GM20000 (cell line): ENCODE data around the gene ABCA13.

Experiments
- DNase-seq: peaks from one replicate; pipeline ENCODE4 v3.0.0; 2012; ENCODE audit warnings: low spot score
- TF ChIP-seq, protein P1 (sequence below): IDR thresholded peaks from 2 replicates; pipeline ENCODE4 v1.5.1; 2012; ENCODE audit warnings: mild to moderate bottlenecking, control low read depth; ENCODE audit errors: extremely low read depth, missing control alignments

The ABCA13 gene

DNA sequence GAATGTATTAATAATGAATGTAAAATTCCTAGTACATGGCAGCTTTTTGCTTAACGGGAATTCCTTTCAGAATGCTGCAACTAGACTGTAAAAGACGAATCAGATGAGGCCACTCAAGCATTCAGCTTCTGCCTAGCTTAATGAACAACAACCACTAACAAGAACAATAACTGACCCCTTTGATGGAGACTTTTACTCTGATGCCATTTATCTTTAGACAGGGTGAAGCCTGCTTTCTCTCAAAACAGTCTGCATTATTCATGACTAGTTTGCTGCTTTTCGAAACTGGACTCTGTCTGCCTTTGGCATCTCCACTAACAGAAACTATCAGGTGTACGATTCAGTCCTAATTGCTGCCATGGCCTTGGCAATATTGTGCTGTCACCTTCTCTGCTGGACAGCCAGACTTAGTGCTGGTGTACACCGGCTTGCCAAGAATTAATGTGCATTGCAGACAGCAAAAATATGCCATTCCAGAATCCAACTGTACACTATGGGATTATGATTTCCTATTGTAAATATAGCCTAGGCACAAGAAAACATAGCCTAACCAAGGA lies 457.6 kb downstream of the ABCA13 start:
- no peak for DNase-seq
- TF ChIP-seq, protein P1, sequence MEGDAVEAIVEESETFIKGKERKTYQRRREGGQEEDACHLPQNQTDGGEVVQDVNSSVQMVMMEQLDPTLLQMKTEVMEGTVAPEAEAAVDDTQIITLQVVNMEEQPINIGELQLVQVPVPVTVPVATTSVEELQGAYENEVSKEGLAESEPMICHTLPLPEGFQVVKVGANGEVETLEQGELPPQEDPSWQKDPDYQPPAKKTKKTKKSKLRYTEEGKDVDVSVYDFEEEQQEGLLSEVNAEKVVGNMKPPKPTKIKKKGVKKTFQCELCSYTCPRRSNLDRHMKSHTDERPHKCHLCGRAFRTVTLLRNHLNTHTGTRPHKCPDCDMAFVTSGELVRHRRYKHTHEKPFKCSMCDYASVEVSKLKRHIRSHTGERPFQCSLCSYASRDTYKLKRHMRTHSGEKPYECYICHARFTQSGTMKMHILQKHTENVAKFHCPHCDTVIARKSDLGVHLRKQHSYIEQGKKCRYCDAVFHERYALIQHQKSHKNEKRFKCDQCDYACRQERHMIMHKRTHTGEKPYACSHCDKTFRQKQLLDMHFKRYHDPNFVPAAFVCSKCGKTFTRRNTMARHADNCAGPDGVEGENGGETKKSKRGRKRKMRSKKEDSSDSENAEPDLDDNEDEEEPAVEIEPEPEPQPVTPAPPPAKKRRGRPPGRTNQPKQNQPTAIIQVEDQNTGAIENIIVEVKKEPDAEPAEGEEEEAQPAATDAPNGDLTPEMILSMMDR, result no peak

DNA sequence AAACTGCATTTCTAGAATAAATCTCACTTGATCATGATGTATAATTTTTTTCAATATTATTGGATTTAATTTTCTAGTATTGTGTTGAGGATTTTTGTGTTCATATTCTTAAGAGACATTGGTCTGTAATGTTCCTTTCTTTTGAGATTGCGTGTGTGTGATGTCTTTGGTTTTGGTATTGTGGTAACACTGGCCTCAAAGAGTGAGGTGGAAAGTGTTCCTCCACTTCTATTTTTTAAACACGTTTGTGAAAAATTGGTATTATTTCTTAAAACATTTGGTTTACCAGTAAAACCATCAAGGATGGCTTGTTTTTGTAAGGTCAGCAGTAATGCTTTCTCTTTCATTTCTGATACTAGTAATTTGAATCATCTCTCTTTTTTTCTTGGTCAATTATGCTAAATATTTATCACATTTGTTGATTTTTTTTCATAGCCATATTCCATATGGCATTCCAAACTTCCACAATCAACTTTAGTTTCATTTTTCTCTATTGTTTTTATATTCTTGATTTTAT lies 462.9 kb downstream of the ABCA13 start:
- no peak for DNase-seq
- TF ChIP-seq, protein P1, result no peak

DNA sequence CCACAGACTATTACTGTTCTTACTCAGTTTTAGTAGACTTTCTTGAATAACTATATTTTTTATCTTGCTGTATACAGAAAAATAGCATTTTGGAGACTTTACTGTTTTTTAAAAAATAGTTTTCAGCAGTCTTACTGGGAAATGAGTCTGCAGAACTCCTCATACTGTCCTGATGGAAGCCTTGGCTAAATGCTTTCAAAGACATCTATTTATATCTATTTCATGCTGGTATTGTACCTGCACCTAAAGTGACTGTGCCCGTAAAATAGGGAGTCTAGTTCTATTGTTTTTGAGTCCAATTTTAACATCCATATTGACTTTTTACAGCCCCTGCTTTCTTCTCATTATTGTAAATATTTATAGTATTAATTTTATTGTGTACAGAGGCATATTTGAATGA lies 464.5 kb downstream of the ABCA13 start:
- TF ChIP-seq, protein P1, result no peak

DNA sequence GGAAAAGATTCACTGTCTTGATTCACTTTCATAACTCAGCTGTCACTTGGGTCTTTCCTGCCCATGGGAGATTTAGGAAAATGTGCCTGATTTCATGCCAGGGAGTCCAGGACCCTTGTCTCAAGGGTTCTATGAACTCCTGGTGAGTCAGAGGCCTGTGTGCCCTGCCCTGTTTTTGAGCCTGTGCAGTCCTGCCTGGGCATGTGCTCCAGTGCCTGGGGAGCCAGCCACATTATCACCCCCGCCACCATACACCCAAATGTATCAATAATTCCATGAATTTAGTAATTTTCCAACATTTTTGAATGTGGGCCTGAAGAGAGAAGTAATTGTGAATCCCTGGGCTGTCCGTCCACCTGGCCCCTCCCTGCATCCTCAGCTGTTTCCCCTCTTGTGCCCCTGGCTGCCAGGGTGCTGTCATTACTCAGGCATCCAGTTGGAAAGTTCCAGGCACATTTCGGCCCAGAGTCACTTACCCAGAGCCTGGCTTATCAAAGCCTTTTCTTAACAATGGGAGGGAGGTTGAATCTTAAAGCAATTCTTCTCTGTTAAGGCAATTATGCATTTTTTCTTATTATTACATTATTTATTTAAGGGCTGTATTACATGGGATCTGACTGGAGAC lies 465.2 kb downstream of the ABCA13 start:
- TF ChIP-seq, protein P1, result no peak
- DNase-seq, result no peak

More for the DNA sequence above, 464.5 kb downstream of the ABCA13 start:
- no peak for DNase-seq

DNA sequence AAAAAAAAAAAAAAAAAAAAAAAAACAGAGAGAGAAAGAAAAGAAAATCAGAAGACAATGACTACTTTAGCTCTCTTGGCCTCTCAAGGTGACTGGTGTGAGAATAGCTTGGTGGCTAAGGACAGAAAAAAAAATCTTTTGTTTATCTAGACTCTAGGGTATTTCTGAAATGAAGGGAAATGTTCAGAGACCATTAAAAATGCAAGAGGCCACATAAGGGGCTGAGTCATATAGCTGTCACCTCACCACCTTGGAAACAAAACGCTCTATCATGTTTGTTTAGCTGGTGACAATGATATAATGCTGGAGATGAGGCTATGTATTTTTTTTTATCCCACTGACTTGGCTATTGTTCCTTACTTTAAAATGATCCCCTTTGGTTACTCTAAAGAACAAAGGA lies 466.1 kb downstream of the ABCA13 start:
- DNase-seq, result no peak
- TF ChIP-seq, protein P1, result no peak

DNA sequence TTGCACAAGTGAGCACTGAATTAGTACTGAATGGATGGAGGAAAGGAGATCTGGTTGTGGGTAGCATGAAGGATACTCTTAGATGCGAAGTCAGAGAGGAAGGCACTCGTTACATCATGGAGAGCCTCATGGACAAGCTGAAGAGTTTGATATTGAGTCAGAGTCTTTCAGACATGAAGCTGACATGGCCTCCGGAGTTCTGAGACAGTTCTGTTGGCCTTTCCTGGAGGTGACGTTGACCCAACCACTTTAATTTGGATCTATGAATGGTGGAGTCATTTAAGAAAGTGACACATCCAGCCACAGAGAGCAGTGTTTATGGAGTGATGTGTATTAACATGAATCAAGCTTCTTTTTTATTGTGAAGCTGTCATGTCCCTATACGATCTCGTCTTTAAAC lies 466.8 kb downstream of the ABCA13 start:
- no peak for DNase-seq

DNA sequence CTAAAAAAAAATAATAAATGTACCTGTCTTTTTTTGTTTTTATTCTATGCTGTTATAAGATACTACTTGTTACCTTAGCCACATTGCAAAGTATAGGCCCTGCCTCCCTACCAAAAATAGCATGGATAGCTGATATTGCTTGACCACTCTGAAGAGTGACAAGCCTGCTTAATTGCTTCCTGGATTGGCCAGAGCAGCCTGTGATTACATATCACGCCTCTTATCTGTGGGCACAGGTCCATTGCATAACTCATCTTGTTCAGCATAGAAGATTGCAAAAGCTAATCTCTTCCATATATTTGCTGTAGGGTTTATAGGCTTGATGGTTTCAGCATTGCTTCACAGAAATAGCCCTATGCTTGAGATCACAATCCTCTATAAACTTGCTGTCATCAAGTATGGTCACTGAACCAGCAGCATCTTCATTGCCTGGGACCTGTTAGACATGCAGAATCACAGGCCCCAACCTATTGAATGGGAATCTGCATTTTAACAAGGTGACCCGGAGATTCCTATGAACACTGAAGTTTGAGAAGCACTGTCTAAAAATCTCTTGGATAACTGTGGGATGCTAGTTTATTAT lies 472.3 kb downstream of the ABCA13 start:
- TF ChIP-seq, protein P1, result no peak
- no peak for DNase-seq

More for the DNA sequence above, 466.8 kb downstream of the ABCA13 start:
- TF ChIP-seq, protein P1, result no peak
